H1 (cell line): ENCODE data around the gene LPCAT3. TPM values are rescaled to one million over a fixed set of nuclear protein-coding genes. Genes with fewer than 3 reads are reported as not detected.

Source experiments
- CTCF ChIA-PET: fragments of 300-600 bp; sonication (Branson Sonifier 250); formaldehyde crosslinking; loops from one replicate; lab custom pipeline; 2021; ENCODE audit not compliant: partially characterized antibody; lab: Charles Lee
- POLR2A ChIA-PET: fragments of 300-600 bp; sonication (Branson Sonifier 250); formaldehyde crosslinking; loops from one replicate; lab custom pipeline; 2021; ENCODE audit warnings: inconsistent platforms; ENCODE audit not compliant: partially characterized antibody; lab: Charles Lee
- DNase-seq, 2 experiments: peaks; one replicate each; pipeline versions ENCODE4 v3.0.0 to v3.0.0-alpha.2; 2010 to 2022; ENCODE audit warnings: low spot score in 2 of 2, low read depth in 1 of 2, mixed read lengths in 1 of 2
- FAIRE-seq: peaks from 2 replicates; lab custom pipeline; 2011; peaks lifted over from hg19 to GRCh38; lab: Jason Lieb, UNC
- H2AFZ ChIP-seq: 2 replicates; pipeline ENCODE4 v1.8.1; 2012; ENCODE audit warnings: low read length, inconsistent platforms
- H2AK5ac ChIP-seq: 2 replicates; pipeline ENCODE4 v1.6.1; 2013; ENCODE audit warnings: low read depth, low read length
- H2BK120ac ChIP-seq: replicated peaks from 2 replicates; pipeline ENCODE3; 2013; ENCODE audit warnings: low read depth, low read length, inconsistent platforms
- H2BK12ac ChIP-seq: 2 replicates; pipeline ENCODE4 v1.6.1; 2013; ENCODE audit warnings: low read depth, low read length
- H2BK15ac ChIP-seq: 2 replicates; pipeline ENCODE4 v1.6.1; 2013; ENCODE audit warnings: low read length
- H2BK20ac ChIP-seq: 2 replicates; pipeline ENCODE4 v1.6.1; 2013; ENCODE audit warnings: low read length
- H2BK5ac ChIP-seq: 2 replicates; pipeline ENCODE4 v1.6.1; 2013; ENCODE audit warnings: low read depth, low read length
- H3K14ac ChIP-seq: 2 replicates; pipeline ENCODE4 v1.6.1; 2013; ENCODE audit warnings: inconsistent platforms; ENCODE audit not compliant: insufficient read length
- H3K18ac ChIP-seq: 2 replicates; pipeline ENCODE4 v1.6.1; 2013; ENCODE audit warnings: low read length; ENCODE audit errors: extremely low read depth
- H3K23ac ChIP-seq: 2 replicates; pipeline ENCODE4 v1.6.1; 2013; ENCODE audit warnings: inconsistent platforms; ENCODE audit not compliant: insufficient read length
- H3K23me2 ChIP-seq: 2 replicates; pipeline ENCODE4 v1.6.1; 2013; ENCODE audit warnings: low read depth, low read length
- H3K27ac ChIP-seq: 2 replicates; pipeline ENCODE4 v1.6.1; 2011; ENCODE audit warnings: low read depth, low read length, inconsistent platforms
- H3K27me3 ChIP-seq, 4 experiments: replicated peaks in 1 of 4; 1 replicate in 1 of 4; 2 replicates in 3 of 4; pipeline versions ENCODE4 v1.6.1 to v1.8.1; 2011 to 2013; ENCODE audit warnings: low read length in 3 of 4, mild to moderate bottlenecking in 3 of 4, inconsistent platforms in 2 of 4, mixed read lengths in 2 of 4, moderate library complexity in 1 of 4; ENCODE audit not compliant: control insufficient read depth in 3 of 4, insufficient read depth in 3 of 4; ENCODE audit errors: extremely low read depth in 1 of 4
- H3K36me3 ChIP-seq, 4 experiments: 2 replicates each; pipeline versions ENCODE4 v1.6.1 to v1.8.1; 2011 to 2013; ENCODE audit warnings: mild to moderate bottlenecking in 4 of 4, low read length in 3 of 4, moderate library complexity in 2 of 4, control low read depth in 1 of 4, inconsistent platforms in 1 of 4; ENCODE audit not compliant: insufficient read depth in 4 of 4, control insufficient read depth in 2 of 4
- H3K4ac ChIP-seq: replicated peaks from 2 replicates; pipeline ENCODE3; 2013; ENCODE audit warnings: low read length, low read depth, mixed read lengths, inconsistent platforms; ENCODE audit not compliant: insufficient read length
- H3K4me1 ChIP-seq, 4 experiments: replicated peaks in 1 of 4; 1 replicate in 1 of 4; 2 replicates in 3 of 4; pipeline versions ENCODE4 v1.6.1 to v1.8.1; 2011 to 2013; ENCODE audit warnings: low read length in 3 of 4, inconsistent platforms in 2 of 4, mixed read lengths in 1 of 4; ENCODE audit not compliant: insufficient read depth in 4 of 4, control insufficient read depth in 3 of 4
- H3K4me2 ChIP-seq, 2 experiments: 2 replicates each; pipeline versions ENCODE4 v1.6.1 to v1.8.1; 2011 to 2013; ENCODE audit warnings: low read depth in 2 of 2, low read length in 2 of 2, control low read depth in 1 of 2, inconsistent platforms in 1 of 2, mild to moderate bottlenecking in 1 of 2; ENCODE audit not compliant: insufficient read depth in 1 of 2
- H3K4me3 ChIP-seq, 4 experiments: fragments of 200-600, 300-600 bp in 1 of 4; sonication (generic), shearing (Covaris generic), sonication (Bioruptor Twin) in 1 of 4; 2 replicates each; pipeline versions ENCODE4 v1.5.1 to v1.8.1; 2011 to 2016; ENCODE audit warnings: low read length in 4 of 4, low read depth in 3 of 4, control low read depth in 2 of 4, inconsistent platforms in 2 of 4, mild to moderate bottlenecking in 2 of 4, mixed read lengths in 1 of 4, moderate library complexity in 1 of 4; ENCODE audit not compliant: insufficient read depth in 2 of 4; ENCODE audit errors: extremely low read depth in 1 of 4
- H3K56ac ChIP-seq: replicated peaks from 2 replicates; pipeline ENCODE3; 2013; ENCODE audit warnings: low read depth, mild to moderate bottlenecking, mixed read lengths, low read length, inconsistent platforms; ENCODE audit not compliant: insufficient read length
- H3K79me1 ChIP-seq: 2 replicates; pipeline ENCODE4 v1.6.1; 2013; ENCODE audit warnings: low read depth, low read length, control low read depth
- H3K79me2 ChIP-seq, 2 experiments: 2 replicates each; pipeline versions ENCODE4 v1.6.1 to v1.8.1; 2012 to 2013; ENCODE audit warnings: low read length in 2 of 2, mild to moderate bottlenecking in 2 of 2, inconsistent platforms in 1 of 2; ENCODE audit not compliant: insufficient read depth in 2 of 2, control insufficient read depth in 1 of 2
- H3K9ac ChIP-seq, 4 experiments: replicated peaks in 1 of 4; 1 replicate in 1 of 4; 2 replicates in 3 of 4; pipeline versions ENCODE4 v1.6.1 to v1.8.1; 2011 to 2013; ENCODE audit warnings: low read depth in 3 of 4, low read length in 3 of 4, control low read depth in 2 of 4, mild to moderate bottlenecking in 2 of 4, moderate library complexity in 2 of 4, inconsistent platforms in 1 of 4; ENCODE audit errors: extremely low read depth in 1 of 4
- H3K9me3 ChIP-seq, 2 experiments: 2 replicates each; pipeline versions ENCODE4 v1.6.1 to v1.8.1; 2012 to 2013; ENCODE audit warnings: mild to moderate bottlenecking in 2 of 2, moderate library complexity in 2 of 2, control low read depth in 1 of 2, inconsistent platforms in 1 of 2, low read depth in 1 of 2, low read length in 1 of 2, mixed read lengths in 1 of 2; ENCODE audit not compliant: insufficient read depth in 2 of 2
- H4K20me1 ChIP-seq, 2 experiments: replicated peaks in 1 of 2; 2 replicates each; pipeline versions ENCODE3 to v1.8.1; 2011 to 2013; ENCODE audit warnings: inconsistent platforms in 2 of 2, low read length in 2 of 2, mild to moderate bottlenecking in 1 of 2; ENCODE audit not compliant: insufficient read depth in 2 of 2, control insufficient read depth in 1 of 2
- H4K5ac ChIP-seq: 2 replicates; pipeline ENCODE4 v1.6.1; 2013; ENCODE audit warnings: low read length, low read depth, mixed read lengths, inconsistent platforms; ENCODE audit not compliant: insufficient read length
- H4K8ac ChIP-seq: 2 replicates; pipeline ENCODE4 v1.8.0; 2013; ENCODE audit warnings: mild to moderate bottlenecking, moderate library complexity, low read length, inconsistent platforms; ENCODE audit not compliant: insufficient read depth; ENCODE audit errors: extremely low read depth
- H4K91ac ChIP-seq: replicated peaks from 2 replicates; pipeline ENCODE3; 2013; ENCODE audit warnings: low read length, mixed read lengths, inconsistent platforms; ENCODE audit not compliant: insufficient read length
- WGBS, 2 experiments: shearing (Covaris generic) in 1 of 2; methylation state at CpG; one replicate each; pipeline versions ENCODE4 v1.1.6 to v1.1.7; 2013 to 2015; ENCODE audit warnings: low lambda C conversion rate in 2 of 2, mixed read lengths in 2 of 2, inconsistent platforms in 1 of 2, low coverage in 1 of 2, missing lambda C conversion rate in 1 of 2; ENCODE audit not compliant: insufficient replicate concordance in 2 of 2, insufficient coverage in 1 of 2, insufficient read length in 1 of 2; ENCODE audit errors: extremely low coverage in 1 of 2, missing lambda C conversion rate in 1 of 2; 5-methylcytosine and 5-hydroxymethylcytosine counted together
- polyA plus RNA-seq, 7 experiments: library from polyadenylated mRNA; depleted of rRNA in 3 of 7; stranded (reverse) in 5 of 7; unstranded in 2 of 7; fragments of >200 nt in 5 of 7; fragments of 200-250 nt in 2 of 7; gene quantifications; 1 replicate in 5 of 7; 2 replicates in 1 of 7; 4 replicates in 1 of 7; pipeline versions ENCODE4 v1.2.1 to v1.2.3, GENCODE V29; 2011 to 2013; ENCODE audit warnings: missing spikeins in 2 of 7, mixed read lengths in 2 of 7
- total RNA-seq: library from RNA; stranded (reverse); fragmentation: NEBNext Ultra II Directional; extraction: Animal tissue kit (Norgen Biotek cat#: 25700); gene quantifications from 2 replicates; pipeline ENCODE4 v1.2.1, GENCODE V29; 2021
- TF ChIP-seq, protein P1 (sequence below): IDR thresholded peaks from 2 replicates; pipeline ENCODE4 v1.6.1; 2011; ENCODE audit warnings: low read length, improper control_type of control experiment

Gene LPCAT3
- total and polyA plus RNA-seq, 2 of the 8 experiments (the other 6 are each of a cell fraction or from before 2014, with no cell fraction given) = 55.8 to 70.4 TPM

GRCh38 chr12:6982532-6982931, 35.7 kb downstream of the LPCAT3 start:
- Histone ChIP-seq H3K18ac (no peak overlapping the region), H3K27me3 (no peaks in the 10 kb centered on the region), H4K91ac (no peak overlapping the region), H2BK120ac (no peak overlapping the region), H3K4ac (no peak overlapping the region), H2BK12ac (no peak overlapping the region), H3K14ac (no peak overlapping the region), H3K9me3 (no peaks in the 10 kb centered on the region), H3K23me2 (no peaks in the 10 kb centered on the region), H3K4me1 (peaks cover 0 to 6% (median under 1%) of the 10 kb centered on the region in 4 experiments; a peak in 2 of 7 replicates), H2BK15ac (no peak overlapping the region), H3K4me2 (no peak overlapping the region), H3K79me2 (no peaks in the 10 kb centered on the region), H4K8ac (no peak overlapping the region), H3K23ac (no peak overlapping the region), H3K27ac (no peak overlapping the region), H3K4me3 (no peak overlapping the region), H2AK5ac (no peak overlapping the region), H4K5ac (no peak overlapping the region), H2AFZ (no peak overlapping the region), H4K20me1 (peaks cover 5 to 6% of the 10 kb centered on the region in 2 experiments), H3K79me1 (0 out of 2 replicates have a peak, but pooled peaks cover 2% of the 10 kb centered on the region), H3K56ac (no peak overlapping the region), H2BK20ac (no peak overlapping the region), H3K9ac (no peak overlapping the region), H2BK5ac (no peak overlapping the region), H3K36me3 (peaks cover 7 to 57% (median 20%) of the 10 kb centered on the region in 4 experiments; a peak in 7 of 8 replicates)
- DNase-seq (no peak), FAIRE-seq (no peak)
- 67% methylated on average over 7 of the region's 7 CpGs; no CpG with 5 or more reads in 1 of the 2 experiments for WGBS, 2 experiments
- POLR2A ChIA-PET = interaction anchor here (0.7 to 30.5 kb wide), 6 partner anchors 9 to 37 kb away, joined by 3 to 1596 read pairs (median 8); partner anchors contain the start of genes ATN1, C12orf57, PTPN6 and RNU7-1
- CTCF ChIA-PET = interaction anchor here (0.5 to 2.2 kb wide), 5 partner anchors 10 to 129 kb away, joined by 3 to 7 read pairs (median 3); partner anchors contain the start of gene C1RL
- TF ChIP-seq, protein P1, sequence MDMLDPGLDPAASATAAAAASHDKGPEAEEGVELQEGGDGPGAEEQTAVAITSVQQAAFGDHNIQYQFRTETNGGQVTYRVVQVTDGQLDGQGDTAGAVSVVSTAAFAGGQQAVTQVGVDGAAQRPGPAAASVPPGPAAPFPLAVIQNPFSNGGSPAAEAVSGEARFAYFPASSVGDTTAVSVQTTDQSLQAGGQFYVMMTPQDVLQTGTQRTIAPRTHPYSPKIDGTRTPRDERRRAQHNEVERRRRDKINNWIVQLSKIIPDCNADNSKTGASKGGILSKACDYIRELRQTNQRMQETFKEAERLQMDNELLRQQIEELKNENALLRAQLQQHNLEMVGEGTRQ = no peak
